ENCODE results near the gene DGLUCY. TPM values are rescaled to one million over a fixed set of nuclear protein-coding genes. Genes with fewer than 3 reads are reported as not detected.

The DGLUCY gene
- total and polyA plus RNA-seq, 2 of the 8 experiments (the other 6 are each of a cell fraction or from before 2014, with no cell fraction given): 24.9 to 31.8 TPM

GRCh38 chr14:91070572-91070971 is 43.3 kb upstream of the DGLUCY start:
- Histone ChIP-seq H3K27ac (ENCODE audit: low read depth, low read length) (no peak overlapping the region), H3K14ac (ENCODE audit: insufficient read length) (no peak overlapping the region), H3K56ac (replicated peaks; ENCODE audit: insufficient read length, low read depth, low read length) (no peak overlapping the region), H2BK120ac (replicated peaks; ENCODE audit: low read depth, low read length) (no peak overlapping the region), H3K27me3 (replicated peaks in 1 of 4; ENCODE audit: control insufficient read depth in 3 of 4, extremely low read depth in 1 of 4, insufficient read depth in 3 of 4, low read length in 3 of 4) (no peaks in the 10 kb centered on the region), H3K4me1 (replicated peaks in 1 of 4; ENCODE audit: control insufficient read depth in 3 of 4, insufficient read depth in 4 of 4, low read length in 3 of 4) (no peaks in the 10 kb centered on the region), H3K4ac (replicated peaks; ENCODE audit: insufficient read length, low read depth, low read length) (no peak overlapping the region), H3K36me3 (ENCODE audit: control insufficient read depth in 2 of 4, insufficient read depth in 4 of 4, low read length in 3 of 4) (no peaks in the 10 kb centered on the region), H3K18ac (ENCODE audit: extremely low read depth, low read length) (no peak overlapping the region), H3K4me2 (ENCODE audit: insufficient read depth in 1 of 2, low read depth in 2 of 2, low read length in 2 of 2) (no peak overlapping the region), H2AK5ac (ENCODE audit: low read depth, low read length) (no peak overlapping the region), H3K9me3 (ENCODE audit: insufficient read depth in 2 of 2, low read depth in 1 of 2, low read length in 1 of 2) (no peaks in the 10 kb centered on the region), H3K23me2 (ENCODE audit: low read depth, low read length) (no peaks in the 10 kb centered on the region), H3K23ac (ENCODE audit: insufficient read length) (no peak overlapping the region), H3K4me3 (ENCODE audit: extremely low read depth in 1 of 4, insufficient read depth in 2 of 4, low read depth in 3 of 4, low read length in 4 of 4) (no peak overlapping the region), H3K79me2 (ENCODE audit: control insufficient read depth in 1 of 2, insufficient read depth in 2 of 2, low read length in 2 of 2) (no peaks in the 10 kb centered on the region), H3K79me1 (ENCODE audit: low read depth, low read length) (no peaks in the 10 kb centered on the region), H2AFZ (ENCODE audit: low read length) (no peak overlapping the region), H2BK12ac (ENCODE audit: low read depth, low read length) (no peak overlapping the region), H4K91ac (replicated peaks; ENCODE audit: insufficient read length, low read length) (no peak overlapping the region), H3K9ac (replicated peaks in 1 of 4; ENCODE audit: extremely low read depth in 1 of 4, low read depth in 3 of 4, low read length in 3 of 4) (no peak overlapping the region), H2BK20ac (ENCODE audit: low read length) (no peak overlapping the region), H4K8ac (ENCODE audit: extremely low read depth, insufficient read depth, low read length) (no peak overlapping the region), H2BK5ac (ENCODE audit: low read depth, low read length) (no peak overlapping the region), H4K5ac (ENCODE audit: insufficient read length, low read depth, low read length) (no peak overlapping the region), H2BK15ac (ENCODE audit: low read length) (no peak overlapping the region), H4K20me1 (replicated peaks in 1 of 2; ENCODE audit: control insufficient read depth in 1 of 2, insufficient read depth in 2 of 2, low read length in 2 of 2) (no peaks in the 10 kb centered on the region)
- no peak for TF ChIP-seq SUZ12 (IDR thresholded peaks at IDR 0.05; ENCODE audit: low read length)
- TF ChIP-seq GABPA (IDR thresholded peaks at IDR 0.05; ENCODE audit: borderline replicate concordance, insufficient read depth, low read length): no peak
- DNase-seq (ENCODE audit: low read depth in 1 of 2, low spot score in 2 of 2): no peak
- CTCF ChIA-PET (ENCODE audit: partially characterized antibody): interaction anchor here (1.5 kb wide), 1 partner anchor 11 kb away, joined by 3 read pairs; no protein-coding TSS in a partner anchor
- no peak for FAIRE-seq
- POLR2A ChIA-PET (ENCODE audit: partially characterized antibody): no interaction called here
